Fibroblast of lung (primary cell): Measurements from ENCODE around the gene SMARCC1. TPM values are rescaled to one million over a fixed set of nuclear protein-coding genes. Genes with fewer than 3 reads are reported as not detected.

Source experiments
- DNase-seq, 2 donors: peaks; one replicate each; pipeline versions ENCODE4 v3.0.0 to v3.0.0-alpha.2; 2010; ENCODE audit warnings: low read depth in 2 of 2
- H2AFZ ChIP-seq: 2 replicates; pipeline ENCODE4 v1.5.1; 2012; ENCODE audit warnings: low read length, control low read depth, inconsistent platforms
- H3K27ac ChIP-seq: 2 replicates; pipeline ENCODE4 v1.5.1; 2011; ENCODE audit warnings: low read length, control low read depth; ENCODE audit not compliant: insufficient read depth
- H3K27me3 ChIP-seq: 2 replicates; pipeline ENCODE4 v1.5.1; 2011; ENCODE audit warnings: mild to moderate bottlenecking, low read length; ENCODE audit not compliant: control insufficient read depth, insufficient read depth
- H3K36me3 ChIP-seq: 2 replicates; pipeline ENCODE4 v1.5.1; 2011; ENCODE audit warnings: low read length; ENCODE audit not compliant: control insufficient read depth, insufficient read depth
- H3K4me1 ChIP-seq: 2 replicates; pipeline ENCODE4 v1.5.1; 2011; ENCODE audit warnings: low read length; ENCODE audit not compliant: control insufficient read depth, insufficient read depth; ENCODE audit errors: extremely low read depth
- H3K4me2 ChIP-seq: 2 replicates; pipeline ENCODE4 v1.5.1; 2011; ENCODE audit warnings: low read length, control low read depth; ENCODE audit not compliant: insufficient read depth; ENCODE audit errors: extremely low read depth
- H3K4me3 ChIP-seq, 4 experiments: fragments of 200-600 bp in 1 of 4; sonication (generic) in 1 of 4; replicated peaks in 1 of 4; 2 replicates each; pipeline ENCODE4 v1.5.1; 2011 to 2016; ENCODE audit warnings: low read length in 4 of 4, low read depth in 3 of 4, mild to moderate bottlenecking in 3 of 4, control low read depth in 2 of 4, inconsistent platforms in 1 of 4, mixed read lengths in 1 of 4; ENCODE audit not compliant: insufficient read depth in 1 of 4; ENCODE audit errors: control extremely low read depth in 1 of 4
- H3K79me2 ChIP-seq: 2 replicates; pipeline ENCODE4 v1.5.1; 2012; ENCODE audit warnings: mild to moderate bottlenecking, low read length, inconsistent platforms; ENCODE audit not compliant: control insufficient read depth, insufficient read depth
- H3K9ac ChIP-seq: 2 replicates; pipeline ENCODE4 v1.5.1; 2011; ENCODE audit warnings: mild to moderate bottlenecking, low read length, control low read depth; ENCODE audit not compliant: insufficient read depth
- H3K9me3 ChIP-seq: 2 replicates; pipeline ENCODE4 v1.5.1; 2012; ENCODE audit warnings: low read depth, low read length; ENCODE audit not compliant: control insufficient read depth, insufficient read depth
- H4K20me1 ChIP-seq: 2 replicates; pipeline ENCODE4 v1.5.1; 2011; ENCODE audit warnings: low read length; ENCODE audit not compliant: control insufficient read depth, insufficient read depth; ENCODE audit errors: extremely low read depth
- EZH2 ChIP-seq: IDR thresholded peaks from 2 replicates; pipeline ENCODE4 v1.5.1; 2012; ENCODE audit warnings: low read length, control low read depth, mild to moderate bottlenecking; ENCODE audit errors: missing control alignments
- polyA plus RNA-seq, 2 donors: library from polyadenylated mRNA; depleted of rRNA in 1 of 2; stranded (reverse) in 1 of 2; unstranded in 1 of 2; fragments of >200 nt; gene quantifications; 2 replicates each; pipeline ENCODE4 v1.2.1, GENCODE V29; 2011 to 2012; ENCODE audit warnings: missing spikeins in 1 of 2
- total RNA-seq: library from RNA; depleted of rRNA; stranded (reverse); fragments of >200 nt; gene quantifications from 2 replicates; pipeline ENCODE4 v1.2.1, GENCODE V29; 2014
- TF ChIP-seq, protein P1 (sequence below), 2 donors: IDR thresholded peaks in 1 of 2; conservative IDR thresholded peaks in 1 of 2; 1 replicate in 1 of 2; 2 replicates in 1 of 2; pipeline ENCODE4 v1.5.1; 2011 to 2012; ENCODE audit warnings: low read length in 2 of 2, control low read depth in 1 of 2, inconsistent platforms in 1 of 2, low read depth in 1 of 2, mild to moderate bottlenecking in 1 of 2

Gene SMARCC1
- total and polyA plus RNA-seq, 2 donors (not counting 1 experiment from before 2014, with no cell fraction given): 23.1 to 23.6 TPM

DNA sequence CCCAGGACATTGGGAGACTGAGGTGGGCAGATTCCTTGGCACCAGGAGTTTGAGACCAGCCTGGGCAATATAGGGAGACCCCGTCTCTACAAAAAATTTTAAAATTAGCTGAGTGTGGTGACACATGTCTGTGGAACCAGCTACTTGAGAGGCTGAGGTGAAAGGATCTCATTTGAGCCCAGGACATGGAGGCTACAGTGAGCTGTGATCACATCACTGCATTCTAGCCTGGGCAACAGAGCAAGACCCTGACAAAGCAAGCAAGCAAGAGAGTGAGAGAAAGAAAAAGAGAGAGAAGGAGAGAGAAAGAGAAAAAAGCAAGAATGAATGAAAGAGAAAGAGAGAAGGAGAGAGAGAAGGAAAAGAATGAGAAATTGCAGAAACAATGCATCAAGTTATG lies 150.9 kb downstream of the SMARCC1 start:
- Histone ChIP-seq H3K27me3 (no peaks in the 10 kb centered on the region), H3K36me3 (no peaks in the 10 kb centered on the region), H3K27ac (no peak overlapping the region), H3K4me3 (no peak overlapping the region), H4K20me1 (no peaks in the 10 kb centered on the region), H3K9ac (no peak overlapping the region), H3K79me2 (no peaks in the 10 kb centered on the region), H2AFZ (no peak overlapping the region), H3K9me3 (no peaks in the 10 kb centered on the region), H3K4me1 (no peaks in the 10 kb centered on the region), H3K4me2 (no peak overlapping the region)
- DNase-seq: no peak
- TF ChIP-seq EZH2: no peak
- TF ChIP-seq, protein P1, sequence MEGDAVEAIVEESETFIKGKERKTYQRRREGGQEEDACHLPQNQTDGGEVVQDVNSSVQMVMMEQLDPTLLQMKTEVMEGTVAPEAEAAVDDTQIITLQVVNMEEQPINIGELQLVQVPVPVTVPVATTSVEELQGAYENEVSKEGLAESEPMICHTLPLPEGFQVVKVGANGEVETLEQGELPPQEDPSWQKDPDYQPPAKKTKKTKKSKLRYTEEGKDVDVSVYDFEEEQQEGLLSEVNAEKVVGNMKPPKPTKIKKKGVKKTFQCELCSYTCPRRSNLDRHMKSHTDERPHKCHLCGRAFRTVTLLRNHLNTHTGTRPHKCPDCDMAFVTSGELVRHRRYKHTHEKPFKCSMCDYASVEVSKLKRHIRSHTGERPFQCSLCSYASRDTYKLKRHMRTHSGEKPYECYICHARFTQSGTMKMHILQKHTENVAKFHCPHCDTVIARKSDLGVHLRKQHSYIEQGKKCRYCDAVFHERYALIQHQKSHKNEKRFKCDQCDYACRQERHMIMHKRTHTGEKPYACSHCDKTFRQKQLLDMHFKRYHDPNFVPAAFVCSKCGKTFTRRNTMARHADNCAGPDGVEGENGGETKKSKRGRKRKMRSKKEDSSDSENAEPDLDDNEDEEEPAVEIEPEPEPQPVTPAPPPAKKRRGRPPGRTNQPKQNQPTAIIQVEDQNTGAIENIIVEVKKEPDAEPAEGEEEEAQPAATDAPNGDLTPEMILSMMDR (conservative IDR thresholded peaks at IDR 0.05 in 1 of 2, IDR thresholded peaks at IDR 0.05 in 1 of 2; ENCODE audit: low read depth in 1 of 2, low read length in 2 of 2): no peak

- H4K20me1 ChIP-seq: no peaks in the 10 kb centered on the region
- H3K36me3 ChIP-seq: no peaks in the 10 kb centered on the region
- TF ChIP-seq, protein P1 (conservative IDR thresholded peaks at IDR 0.05 in 1 of 2, IDR thresholded peaks at IDR 0.05 in 1 of 2; ENCODE audit: low read depth in 1 of 2, low read length in 2 of 2): no peak
- no peak for TF ChIP-seq EZH2
Observed at GRCh38 chr3:47629770-47630169, 151.9 kb downstream of the SMARCC1 start.

DNA sequence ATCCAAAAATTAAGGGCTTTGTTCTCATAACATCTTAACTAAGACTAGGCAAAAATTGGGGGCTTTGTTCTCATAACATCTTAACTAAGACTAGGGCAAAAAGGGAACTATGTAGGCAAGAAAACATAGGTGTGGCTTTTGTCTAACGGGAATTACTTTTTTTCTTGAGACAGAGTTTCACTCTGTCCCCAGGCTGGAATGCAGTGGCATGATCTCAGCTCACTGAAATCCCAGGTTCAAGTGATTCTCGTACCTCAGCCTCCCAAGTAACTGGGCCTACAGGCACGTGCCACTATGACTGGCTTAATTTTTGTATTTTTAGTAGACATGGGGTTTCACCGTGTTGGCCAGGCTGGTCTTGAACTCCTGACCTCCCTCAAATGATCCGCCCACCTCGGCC lies 153.3 kb downstream of the SMARCC1 start:
- no peaks in the 10 kb centered on the region for H3K9me3 ChIP-seq
- H3K27ac ChIP-seq: no peak overlapping the region
- no peaks in the 10 kb centered on the region for H3K36me3 ChIP-seq
- H3K27me3 ChIP-seq: no peaks in the 10 kb centered on the region
- H4K20me1 ChIP-seq: no peaks in the 10 kb centered on the region
- H3K4me1 ChIP-seq: no peaks in the 10 kb centered on the region
- no peak overlapping the region for H3K4me2 ChIP-seq
- no peak overlapping the region for H3K9ac ChIP-seq
- H3K4me3 ChIP-seq: no peak overlapping the region
- no peaks in the 10 kb centered on the region for H3K79me2 ChIP-seq
- DNase-seq: no peak
- H2AFZ ChIP-seq: no peak overlapping the region
- TF ChIP-seq EZH2: no peak
- TF ChIP-seq, protein P1 (conservative IDR thresholded peaks at IDR 0.05 in 1 of 2, IDR thresholded peaks at IDR 0.05 in 1 of 2; ENCODE audit: low read depth in 1 of 2, low read length in 2 of 2): no peak

More at GRCh38 chr3:47629770-47630169, 151.9 kb downstream of the SMARCC1 start:
- Histone ChIP-seq H3K27ac (no peak overlapping the region), H3K27me3 (no peaks in the 10 kb centered on the region), H3K4me2 (no peak overlapping the region), H2AFZ (no peak overlapping the region), H3K9ac (no peak overlapping the region), H3K9me3 (no peaks in the 10 kb centered on the region), H3K4me1 (no peaks in the 10 kb centered on the region), H3K79me2 (no peaks in the 10 kb centered on the region), H3K4me3 (no peak overlapping the region)
- no peak for DNase-seq
